ENCODE results near the gene ZFY.

ZFY gene

GRCh38 chrY:2934861-2935715 lies at the start of gene ZFY:
Gene ZFY, plus strand, starts transcription at chrY:2935381. Its CDS starts 18,556 bp downstream, at chrY:2953937.
- DNase-seq (ENCODE audit: low read depth), result no peak
- TF ChIP-seq CTCF (IDR thresholded peaks at IDR 0.05; ENCODE audit: control insufficient read depth, extremely low read depth, insufficient read depth), result no peak
- H3K4me3 ChIP-seq (ENCODE audit: low read depth, low read length), result peak within 1 kb of the TSS; percentile 66

DNA sequence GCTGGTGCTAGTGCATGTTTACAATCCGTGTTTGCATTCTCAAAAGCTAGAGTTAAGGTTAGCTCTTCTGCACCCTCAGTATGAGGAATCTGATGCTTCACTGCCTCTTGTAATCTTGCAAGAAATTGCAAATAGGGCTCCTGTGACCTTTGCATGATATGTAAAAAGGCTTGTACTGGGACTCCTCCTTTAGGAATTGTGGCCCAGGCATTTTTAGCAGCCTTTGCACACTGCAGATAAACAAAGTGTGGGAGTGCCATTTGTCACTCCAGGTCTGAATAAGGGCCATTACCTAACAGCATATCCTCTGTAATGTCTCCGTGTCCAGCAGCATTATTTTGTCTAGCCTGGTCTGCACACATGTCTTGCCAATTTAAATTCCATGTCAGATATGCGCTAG lies 49.3 kb upstream of the ZFY start:
- TF ChIP-seq CTCF (IDR thresholded peaks at IDR 0.05; ENCODE audit: control insufficient read depth, extremely low read depth, insufficient read depth), result no peak
- no peak for DNase-seq (ENCODE audit: low read depth)
- H3K4me3 ChIP-seq (ENCODE audit: low read depth, low read length), result no peak overlapping the region

DNA sequence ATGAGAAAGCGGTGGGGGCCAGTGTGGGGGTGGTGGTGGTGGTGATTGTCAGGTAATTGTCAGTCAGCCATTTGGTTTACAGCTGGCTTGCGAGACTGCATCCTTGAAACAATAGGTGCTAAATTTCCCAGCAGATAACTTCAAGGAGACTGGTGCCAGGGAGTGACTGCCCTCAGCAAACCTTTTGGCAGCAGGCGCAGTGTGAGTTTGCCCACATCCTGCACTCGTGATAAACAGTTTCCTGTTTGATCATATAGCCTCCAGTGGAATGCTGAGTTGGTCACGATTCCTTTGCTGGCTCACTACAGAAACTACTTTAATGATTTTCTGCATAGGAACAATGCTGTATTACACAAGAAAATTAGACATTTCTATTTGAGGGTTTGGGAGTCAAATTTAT lies 47.8 kb upstream of the ZFY start:
- no peak for DNase-seq (ENCODE audit: low read depth)
- TF ChIP-seq CTCF (IDR thresholded peaks at IDR 0.05; ENCODE audit: control insufficient read depth, extremely low read depth, insufficient read depth), result no peak
- H3K4me3 ChIP-seq (ENCODE audit: low read depth, low read length), result no peak overlapping the region

DNA sequence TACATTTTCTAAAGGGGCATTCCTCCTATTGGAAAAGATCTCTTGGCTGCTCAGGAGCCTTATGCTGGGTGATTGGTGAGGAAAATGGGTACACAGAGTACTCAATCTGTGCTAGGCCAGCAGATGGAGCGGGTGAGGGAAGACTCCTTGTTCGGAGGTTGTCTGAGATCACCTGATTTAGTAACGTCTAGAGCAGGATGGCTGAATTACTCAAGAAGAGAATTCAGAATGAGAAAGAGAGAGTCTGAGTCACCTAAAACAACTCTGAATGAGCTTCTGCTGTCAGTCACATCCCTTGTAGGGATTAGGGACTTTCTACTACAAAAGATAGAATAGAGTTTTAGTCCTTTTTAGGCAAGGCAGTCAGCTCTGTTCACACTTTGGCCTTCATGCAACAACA lies 47.2 kb upstream of the ZFY start:
- H3K4me3 ChIP-seq (ENCODE audit: low read depth, low read length), result no peak overlapping the region
- TF ChIP-seq CTCF (IDR thresholded peaks at IDR 0.05; ENCODE audit: control insufficient read depth, extremely low read depth, insufficient read depth), result no peak
- no peak for DNase-seq (ENCODE audit: low read depth)

GRCh38 chrY:2893471-2893870 lies 41.7 kb upstream of the ZFY start:
- TF ChIP-seq CTCF (IDR thresholded peaks at IDR 0.05; ENCODE audit: control insufficient read depth, extremely low read depth, insufficient read depth), result no peak
- H3K4me3 ChIP-seq (ENCODE audit: low read depth, low read length), result no peak overlapping the region
- DNase-seq (ENCODE audit: low read depth), result no peak

- H3K4me3 ChIP-seq (ENCODE audit: low read depth, low read length), result no peak overlapping the region
Observed at GRCh38 chrY:2896050-2896449, 39.1 kb upstream of the ZFY start.

More at GRCh38 chrY:2896050-2896449, 39.1 kb upstream of the ZFY start:
- no peak for TF ChIP-seq CTCF (IDR thresholded peaks at IDR 0.05; ENCODE audit: control insufficient read depth, extremely low read depth, insufficient read depth)
- no peak for DNase-seq (ENCODE audit: low read depth)
